ENCODE data around the gene GTF2I.
"Not testable (repeated sequence)": the region's sequence is repeated elsewhere in the genome, so short reads cannot be mapped to it uniquely, and the experiment has no call there.

Gene GTF2I

DNA sequence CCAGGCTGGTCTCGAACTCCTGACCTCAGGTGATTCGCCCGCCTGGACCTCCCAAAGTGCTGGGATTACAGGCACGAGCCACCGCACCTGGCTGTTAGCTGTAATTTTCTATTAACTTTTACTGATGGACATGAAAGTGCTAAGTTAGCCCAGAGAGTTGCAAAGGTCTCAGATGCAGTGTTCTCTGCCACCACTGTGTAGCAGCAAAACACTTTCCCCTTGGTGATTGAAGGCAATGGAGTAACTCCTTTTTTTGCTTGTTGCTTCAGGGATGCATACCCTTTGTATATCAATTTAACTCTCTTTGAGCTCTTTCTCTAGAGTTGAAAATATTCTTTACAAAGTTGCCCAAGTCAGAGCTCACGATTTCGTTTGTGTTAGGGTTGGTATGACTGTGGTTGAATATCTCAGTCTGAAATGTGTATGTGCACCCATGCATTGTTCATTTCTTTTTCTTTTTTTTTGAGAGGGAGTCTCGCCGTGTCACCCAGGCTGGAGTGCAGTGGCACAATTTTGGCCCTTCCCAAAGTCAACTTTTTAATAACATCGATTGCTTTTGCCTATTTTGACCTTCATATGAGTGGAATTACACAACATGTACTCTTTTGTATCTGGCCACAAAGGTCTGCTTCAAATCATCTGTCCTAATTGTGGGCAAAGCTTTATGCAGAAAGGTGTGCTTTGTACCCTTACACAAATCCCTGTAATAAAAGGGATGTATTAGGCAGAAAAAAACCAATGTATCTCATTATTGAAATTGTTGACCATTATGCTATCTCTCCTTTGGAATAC is 52.6 kb downstream of the GTF2I start:
- DNase-seq (ENCODE audit: low read depth, low spot score), result no peak

DNA sequence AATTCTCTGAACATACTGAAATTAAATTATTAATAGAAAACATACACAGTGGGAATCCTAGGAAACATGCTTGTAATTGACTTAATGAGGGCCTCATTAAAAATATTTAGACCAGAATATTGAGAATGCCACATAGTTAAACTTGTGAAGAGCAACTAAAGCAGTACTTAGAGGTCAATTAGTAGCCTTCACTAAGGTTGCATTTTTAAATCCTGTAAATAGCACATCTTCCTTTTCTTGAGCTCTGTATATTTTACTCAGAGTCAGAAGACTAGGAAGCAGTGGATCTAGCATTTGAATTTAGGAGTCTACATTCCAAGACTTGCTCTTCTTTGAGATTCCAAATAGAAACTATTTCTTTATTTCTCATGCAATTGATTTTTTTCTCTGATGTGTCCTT is 56.0 kb downstream of the GTF2I start:
- DNase-seq (ENCODE audit: low read depth, low spot score), result no peak

DNA sequence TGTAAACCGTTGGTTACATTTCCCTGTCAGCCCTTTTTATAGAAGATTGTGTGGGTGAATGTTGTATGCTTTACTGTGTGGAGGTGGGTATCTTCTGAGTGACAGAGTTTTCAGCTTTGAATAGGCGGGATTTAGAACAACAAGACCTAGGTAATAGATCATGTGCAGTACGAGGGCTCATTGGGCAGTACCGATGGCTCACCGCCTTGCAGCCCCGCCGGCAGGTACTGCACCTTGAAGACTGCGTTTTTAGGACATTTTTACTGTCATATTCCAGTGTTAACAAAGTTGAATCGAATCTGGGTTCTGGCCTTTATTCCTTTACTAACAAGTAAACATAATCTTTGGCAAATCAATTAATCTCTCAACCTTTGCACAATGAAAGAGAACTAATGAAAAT is 60.4 kb downstream of the GTF2I start:
- no peak for DNase-seq (ENCODE audit: low read depth, low spot score)

DNA sequence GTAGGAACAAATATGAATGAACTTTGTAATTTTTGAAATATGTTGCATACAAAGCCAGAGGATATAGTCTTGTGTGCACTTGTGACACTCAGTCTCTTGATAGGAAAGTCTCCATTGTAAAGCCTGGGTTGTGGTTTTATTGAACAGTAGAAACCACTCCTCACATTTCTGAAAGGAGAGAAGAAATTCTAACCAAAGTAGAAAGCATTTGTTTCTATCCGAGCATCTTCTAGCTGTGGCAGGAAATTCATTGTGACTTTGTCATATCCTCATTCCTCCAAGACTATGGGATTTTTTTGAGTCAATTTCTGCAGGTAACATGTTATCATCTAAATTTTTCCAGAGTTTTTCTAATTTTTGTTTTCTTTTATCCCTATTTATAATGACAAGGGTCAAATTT is 60.8 kb downstream of the GTF2I start:
- DNase-seq (ENCODE audit: low read depth, low spot score), result no peak

DNA sequence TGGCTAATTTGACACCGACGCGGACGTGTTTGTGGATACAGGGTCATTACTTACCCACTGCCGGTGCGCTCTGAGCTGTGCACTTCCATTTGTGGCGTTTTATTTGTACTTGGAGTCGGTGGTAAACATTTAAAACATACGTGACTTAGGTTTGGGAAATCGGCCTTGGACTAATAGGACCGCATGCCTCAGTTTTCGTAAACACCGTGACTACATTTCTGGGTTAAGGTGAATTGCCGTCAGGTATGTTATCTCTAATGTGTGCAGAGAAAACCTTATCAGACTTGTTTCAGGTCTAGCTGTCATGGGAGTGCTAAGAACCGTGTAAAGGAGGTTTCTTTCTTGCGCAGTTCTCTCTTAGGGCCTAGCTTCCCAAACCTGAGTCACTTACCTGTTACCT is 64.6 kb downstream of the GTF2I start:
- no peak for DNase-seq (ENCODE audit: low read depth, low spot score)

DNA sequence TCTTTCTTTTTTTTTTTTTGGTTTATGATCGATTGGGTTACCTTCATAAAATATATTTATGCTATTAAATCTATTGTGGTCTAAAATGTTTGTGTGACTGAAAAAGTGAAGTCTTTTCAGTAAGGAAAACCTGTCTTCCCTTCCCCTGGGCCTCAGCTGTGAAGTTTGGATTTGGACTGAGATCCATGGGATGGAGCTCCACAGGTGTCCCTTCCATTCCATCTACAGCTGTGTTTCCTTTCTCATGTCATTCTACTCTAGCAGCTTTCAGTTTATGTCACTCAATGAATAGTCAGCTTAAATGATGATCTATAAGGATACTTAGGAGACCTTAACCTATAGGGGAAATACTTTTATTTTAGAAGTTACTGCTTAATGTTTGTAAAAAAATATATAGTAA is 68.3 kb downstream of the GTF2I start:
- DNase-seq (ENCODE audit: low read depth, low spot score), result no peak

DNA sequence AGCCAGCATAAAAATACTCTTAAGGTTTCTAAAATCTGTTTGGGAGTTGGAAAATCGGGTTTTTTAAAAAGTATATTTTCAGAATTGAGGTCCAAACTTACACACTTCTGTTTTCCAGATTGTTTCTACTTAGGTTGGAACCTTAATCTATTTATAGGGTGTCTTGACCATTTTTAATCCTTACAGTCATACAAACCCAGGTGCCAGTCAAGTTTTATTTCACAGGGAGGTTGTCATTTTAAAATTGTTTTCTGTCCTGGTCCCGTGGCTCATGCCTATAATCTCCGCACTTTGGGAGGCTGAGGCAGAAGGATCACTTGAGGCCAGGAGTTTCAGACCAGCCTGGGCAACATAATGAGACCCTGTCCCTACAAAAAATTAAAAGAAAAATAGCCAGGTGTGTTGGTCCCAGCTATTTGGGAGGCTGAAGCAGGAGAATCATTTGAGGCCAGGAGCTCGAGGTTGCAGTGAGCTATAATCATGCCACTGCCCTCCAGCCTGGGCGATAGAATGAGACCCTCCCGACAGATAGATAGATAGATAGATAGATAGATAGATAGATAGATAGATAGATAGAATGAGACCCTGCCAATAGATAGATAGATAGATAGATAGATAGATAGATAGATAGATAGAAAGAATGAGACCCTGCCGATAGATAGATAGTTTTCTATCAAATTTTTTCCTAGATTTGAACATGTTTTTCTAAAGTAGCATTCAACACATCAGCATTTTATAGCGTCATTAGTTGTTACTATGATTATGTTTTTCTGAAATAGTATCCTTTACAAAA is 69.0 kb downstream of the GTF2I start:
- DNase-seq (ENCODE audit: low read depth, low spot score), result no peak

DNA sequence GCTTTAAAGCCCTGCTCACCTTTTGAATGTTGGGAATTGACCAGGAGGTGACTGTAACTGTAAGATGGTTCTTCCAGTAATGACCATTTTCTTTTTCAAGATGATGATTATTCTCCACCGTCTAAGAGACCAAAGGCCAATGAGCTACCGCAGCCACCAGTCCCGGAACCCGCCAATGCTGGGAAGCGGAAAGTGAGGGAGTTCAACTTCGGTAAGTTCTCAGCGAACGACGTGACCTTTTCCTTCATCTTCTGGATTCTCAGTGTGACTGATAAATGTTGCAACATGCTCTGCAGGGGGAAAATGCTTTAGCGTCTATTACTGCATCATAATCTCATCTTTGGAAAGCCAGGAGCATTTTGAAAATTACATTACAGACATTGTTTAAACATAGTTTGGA is 71.2 kb downstream of the GTF2I start:
- DNase-seq (ENCODE audit: low read depth, low spot score), result not testable (repeated sequence)

DNA sequence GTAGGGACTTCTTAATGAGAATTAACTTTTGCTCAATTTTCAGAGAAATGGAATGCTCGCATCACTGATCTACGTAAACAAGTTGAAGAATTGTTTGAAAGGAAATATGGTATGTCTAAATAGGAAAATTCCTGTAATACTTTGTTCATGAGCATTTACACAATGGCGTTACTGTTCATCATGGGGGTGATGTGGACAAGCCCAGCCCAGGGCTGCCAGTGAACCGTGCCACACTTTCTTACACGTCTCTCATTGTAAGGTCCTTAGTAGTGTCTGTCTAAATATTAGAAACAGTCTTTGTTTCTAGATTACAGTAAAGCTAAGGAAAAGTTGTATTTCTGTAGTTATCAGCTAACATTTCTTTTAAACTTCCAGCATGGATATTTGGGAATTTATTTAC is 72.7 kb downstream of the GTF2I start:
- not testable (repeated sequence) for DNase-seq (ENCODE audit: low read depth, low spot score)

DNA sequence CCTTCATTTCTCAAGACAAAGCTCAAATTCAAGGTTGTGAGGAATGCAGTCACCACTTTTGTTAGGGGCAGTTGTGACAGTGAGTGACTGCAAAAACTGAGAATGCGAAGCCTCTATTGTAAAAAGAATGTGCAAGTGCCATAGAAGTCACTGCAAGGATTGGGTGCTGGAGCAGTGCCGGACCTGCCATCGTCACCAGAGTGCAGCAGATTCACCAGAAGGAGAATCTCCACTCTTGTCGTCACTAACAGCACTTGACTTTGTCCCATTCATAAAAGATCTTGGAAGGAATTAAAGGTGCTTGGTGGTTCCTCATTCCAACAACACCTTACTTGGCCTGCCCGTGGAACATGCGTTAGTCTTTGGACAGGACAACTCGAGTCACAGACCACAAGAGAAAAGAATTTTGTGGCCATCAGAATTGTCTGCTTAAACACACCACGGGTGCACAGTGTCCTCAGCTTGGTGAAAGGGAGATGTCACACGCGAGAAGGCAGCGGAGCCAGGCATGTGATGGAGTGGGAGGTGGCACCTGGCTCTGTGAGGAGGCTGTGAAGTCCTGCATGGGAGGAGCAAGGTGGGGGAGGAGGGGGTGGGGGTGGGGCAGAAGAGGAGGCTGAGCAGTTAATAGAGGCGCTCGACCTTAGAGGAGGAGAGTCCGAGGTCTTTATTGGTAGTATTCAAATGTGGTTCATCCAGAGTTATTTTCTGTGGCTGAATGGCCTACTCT is 82.6 kb downstream of the GTF2I start:
- DNase-seq (ENCODE audit: low read depth, low spot score), result not testable (repeated sequence)

DNA sequence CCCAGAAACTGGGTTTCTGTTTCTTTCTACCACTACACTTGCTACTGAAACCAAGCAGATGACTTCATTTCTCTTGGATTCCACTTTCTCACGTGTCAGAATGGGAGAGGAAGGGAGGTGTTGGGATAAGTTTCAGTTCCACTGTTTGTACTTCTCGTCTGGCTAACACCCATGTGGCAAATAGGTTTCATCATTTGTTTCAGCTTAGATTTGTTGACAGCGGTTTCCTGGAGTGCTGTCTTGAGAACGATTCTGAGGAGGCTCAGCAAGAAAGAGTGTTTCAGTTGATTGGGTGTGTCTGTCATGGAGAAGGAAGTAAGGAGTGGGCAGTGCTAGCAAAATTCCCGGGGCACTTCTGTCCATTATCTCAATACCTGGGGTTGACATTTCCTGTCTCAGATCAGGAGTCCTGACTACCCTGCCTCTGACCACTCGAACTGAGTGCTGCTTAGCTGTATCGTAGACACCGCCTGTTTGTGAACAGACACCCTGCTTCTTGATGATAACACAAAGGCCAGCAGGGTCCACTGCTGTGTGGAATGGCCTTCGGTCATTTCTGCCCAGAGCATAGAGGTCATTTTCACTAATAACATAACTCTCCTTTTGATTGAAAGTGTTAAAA is 86.5 kb downstream of the GTF2I start:
- not testable (repeated sequence) for DNase-seq (ENCODE audit: low read depth, low spot score)

DNA sequence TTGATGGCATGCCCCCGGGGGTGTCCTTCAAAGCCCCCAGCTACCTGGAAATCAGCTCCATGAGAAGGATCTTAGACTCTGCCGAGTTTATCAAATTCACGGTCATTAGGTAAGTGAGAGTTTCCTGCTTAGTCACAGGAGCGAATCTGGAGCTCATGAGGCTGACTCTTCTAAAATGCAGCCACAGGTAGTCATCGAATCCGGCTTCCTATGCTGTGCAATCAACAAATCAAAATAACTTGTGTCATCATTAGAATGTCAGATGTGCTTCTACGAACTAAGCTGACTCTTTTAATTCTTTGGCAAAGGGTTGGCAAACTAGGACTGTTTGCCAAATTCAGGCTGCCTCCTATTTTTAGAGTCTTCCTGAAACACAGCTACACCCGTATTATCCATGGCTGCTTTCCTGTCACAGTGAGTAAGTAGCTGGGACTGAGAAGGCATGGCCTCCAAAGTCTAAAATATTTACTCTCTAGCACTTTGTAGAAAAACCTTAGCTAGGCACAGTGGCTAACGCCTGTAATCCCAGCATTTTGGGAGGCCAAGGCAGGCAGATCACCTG is 96.5 kb downstream of the GTF2I start:
- DNase-seq (ENCODE audit: low read depth, low spot score), result not testable (repeated sequence)

DNA sequence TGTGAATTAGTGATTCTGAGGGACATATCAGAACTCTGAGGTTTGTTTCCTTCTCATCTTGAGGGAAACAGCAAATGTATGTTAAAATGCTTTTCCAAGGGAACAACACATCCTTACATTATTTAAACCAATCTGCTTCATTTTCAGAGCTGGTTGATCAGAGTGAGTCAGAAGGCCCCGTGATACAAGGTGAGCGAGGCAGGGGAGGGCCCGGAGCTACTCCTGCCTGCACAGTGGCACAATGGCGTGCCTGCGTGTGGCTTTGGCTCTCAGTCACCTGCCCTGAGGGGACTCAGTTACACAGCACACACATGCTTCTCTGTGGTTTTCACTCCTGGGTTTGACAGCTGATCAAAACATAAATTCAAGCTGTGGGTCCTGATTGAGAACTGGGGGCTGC is 99.2 kb downstream of the GTF2I start:
- not testable (repeated sequence) for DNase-seq (ENCODE audit: low read depth, low spot score)

DNA sequence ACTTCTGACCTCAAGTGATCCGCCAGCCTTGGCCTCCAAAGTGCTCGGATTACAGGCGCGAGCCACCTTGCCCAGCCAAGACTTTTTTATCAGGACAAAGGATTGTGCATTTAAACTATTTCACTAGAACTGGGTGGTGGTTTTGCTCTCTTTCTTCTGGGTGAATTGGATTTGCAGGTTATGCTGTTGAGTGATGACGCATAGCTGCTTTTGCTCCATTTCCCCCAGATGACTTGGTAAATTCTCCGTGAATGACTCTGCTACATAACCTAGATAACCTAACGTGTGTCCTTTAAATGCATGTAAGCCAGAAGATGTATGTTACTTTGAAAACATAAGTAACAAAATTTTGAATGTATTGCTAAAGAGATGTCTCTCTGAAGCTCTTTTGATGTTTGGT is 100.8 kb downstream of the GTF2I start:
- DNase-seq (ENCODE audit: low read depth, low spot score), result not testable (repeated sequence)

DNA sequence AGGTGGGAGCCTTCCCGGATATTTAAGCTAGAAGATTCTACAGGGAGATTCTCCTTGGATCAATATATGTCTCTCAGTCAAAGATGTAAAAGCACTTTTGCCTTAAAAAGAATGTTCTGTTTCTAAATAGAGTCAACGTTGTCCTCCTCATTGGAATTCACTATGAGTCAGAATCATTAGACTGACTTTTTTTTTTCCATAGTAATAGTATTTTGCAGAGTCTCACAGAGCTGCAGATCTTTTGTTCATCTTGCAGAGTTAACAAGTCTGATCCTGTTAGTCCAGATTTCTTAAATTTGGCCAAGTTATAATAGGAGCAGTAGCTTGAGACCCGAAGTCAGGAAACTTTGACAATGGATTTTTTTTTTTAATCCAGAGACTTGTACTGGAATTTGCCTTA is 101.5 kb downstream of the GTF2I start:
- DNase-seq (ENCODE audit: low read depth, low spot score), result not testable (repeated sequence)

DNA sequence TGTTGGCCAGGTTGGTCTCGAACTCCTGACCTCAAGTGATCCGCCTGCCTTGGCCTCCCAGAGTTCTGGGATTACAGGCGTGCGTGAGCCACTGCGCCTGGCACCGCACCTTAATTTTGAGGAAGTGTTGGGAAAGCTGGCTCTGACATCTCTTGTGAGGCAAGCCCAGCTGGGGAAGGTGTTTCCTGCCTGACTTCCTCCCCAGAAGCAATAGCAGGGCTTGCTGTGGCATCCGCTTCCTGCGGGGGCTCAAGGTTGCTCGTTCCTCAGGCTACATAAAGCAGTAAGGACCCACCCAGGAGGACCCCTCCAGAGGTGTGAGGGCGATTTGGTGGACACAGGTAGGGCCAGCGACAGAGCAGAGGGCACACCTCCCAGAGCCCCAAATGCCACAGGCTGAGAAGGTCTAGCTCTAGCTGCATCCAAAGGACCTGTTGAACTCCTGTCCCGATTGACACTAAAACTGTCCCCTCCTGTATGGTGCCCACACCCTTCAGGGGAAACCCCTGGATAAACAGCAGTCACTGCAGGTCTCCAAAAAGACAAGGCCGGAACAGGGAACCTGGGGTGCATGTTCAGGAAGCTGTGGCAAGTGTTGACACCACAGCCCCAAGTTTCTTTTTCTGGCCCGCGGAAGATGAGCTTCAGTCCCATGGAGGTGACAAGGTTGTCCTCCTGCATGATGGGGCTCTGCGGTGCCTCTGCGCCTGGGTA is 107.8 kb downstream of the GTF2I start:
- DNase-seq (ENCODE audit: low read depth, low spot score), result not testable (repeated sequence)

DNA sequence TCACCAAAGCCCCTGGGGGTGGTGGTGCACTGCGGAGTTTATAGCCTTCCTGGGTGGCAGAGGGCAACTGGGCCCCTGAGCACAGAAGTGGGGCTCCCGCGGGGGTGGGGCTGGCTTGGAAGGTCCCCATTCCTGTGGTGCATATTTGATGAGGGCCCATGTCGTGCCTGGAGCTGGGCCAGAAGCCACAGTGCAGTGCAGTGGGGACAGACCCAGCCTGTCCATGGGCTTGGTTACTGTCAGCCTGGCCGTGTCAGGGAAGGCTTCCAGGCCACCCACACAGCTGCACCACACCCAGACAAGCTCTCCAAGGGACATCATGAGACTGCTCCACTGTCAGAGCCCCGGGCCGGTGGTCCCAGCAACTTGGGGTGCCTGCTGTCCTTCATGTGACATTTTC is 109.0 kb downstream of the GTF2I start:
- not testable (repeated sequence) for DNase-seq (ENCODE audit: low read depth, low spot score)

DNA sequence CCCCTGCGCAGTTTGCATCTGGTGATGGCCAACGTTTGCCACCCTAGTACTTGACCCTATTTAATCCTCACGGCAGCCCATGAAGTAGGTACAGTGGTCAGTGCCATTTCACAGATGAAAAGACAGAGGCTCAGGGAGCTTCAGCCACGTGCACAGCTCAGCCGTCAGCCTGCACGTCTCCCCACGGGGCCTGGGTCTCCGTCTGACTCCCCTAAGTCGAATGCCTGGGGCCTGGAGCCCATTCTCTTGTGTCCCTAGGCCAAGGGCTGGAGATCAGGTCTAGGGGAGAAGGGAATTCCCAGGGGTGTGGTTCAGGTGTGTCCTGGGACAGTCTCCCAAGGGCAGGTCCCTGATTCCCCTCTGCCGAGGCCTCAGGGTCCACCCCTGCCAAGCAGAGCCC is 109.5 kb downstream of the GTF2I start:
- DNase-seq (ENCODE audit: low read depth, low spot score), result not testable (repeated sequence)

DNA sequence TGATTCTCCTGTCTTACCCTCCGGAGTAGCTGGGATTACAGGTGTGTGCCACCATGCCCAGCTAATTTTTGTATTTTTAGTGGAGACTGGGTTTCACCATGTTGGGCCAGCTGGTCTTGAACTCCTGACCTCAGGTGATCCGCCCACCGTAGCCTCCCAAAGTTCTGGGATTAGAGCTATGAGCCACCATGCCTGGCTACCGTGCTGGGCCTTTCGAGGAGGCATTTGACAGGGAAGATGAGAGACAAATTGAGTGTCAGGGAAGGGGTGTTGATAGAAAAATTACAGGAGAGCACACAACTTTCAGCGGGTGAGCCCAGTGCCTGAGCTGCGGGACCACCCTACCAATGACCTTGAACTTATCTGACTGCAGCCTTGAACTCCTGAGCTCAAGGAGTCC is 112.5 kb downstream of the GTF2I start:
- not testable (repeated sequence) for DNase-seq (ENCODE audit: low read depth, low spot score)

DNA sequence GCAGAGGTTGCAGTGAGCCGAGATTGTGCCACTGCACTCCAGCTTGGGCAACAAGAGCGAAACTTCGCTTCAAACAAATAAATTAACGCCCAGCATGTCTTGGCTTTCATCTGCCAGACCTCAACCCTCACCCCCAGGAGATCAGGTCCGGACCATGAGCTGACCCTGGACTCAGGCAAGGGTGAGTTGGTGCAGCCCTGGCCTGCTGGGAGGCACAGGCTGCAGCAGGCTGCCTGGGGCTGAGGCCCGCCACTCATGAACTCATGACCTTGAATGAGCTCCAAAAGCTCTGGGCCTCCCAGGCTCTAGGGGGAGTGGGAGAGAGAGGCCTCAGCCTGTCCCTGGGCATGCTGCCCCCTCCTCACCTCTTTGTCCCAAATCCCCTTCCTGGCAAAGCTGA is 114.6 kb downstream of the GTF2I start:
- not testable (repeated sequence) for DNase-seq (ENCODE audit: low read depth, low spot score)

All from brain pericyte (primary cell).